Measurements from ENCODE around the gene KDM3A. TPM values are rescaled to one million over a fixed set of nuclear protein-coding genes. Genes with fewer than 3 reads are reported as not detected.

KDM3A gene, protein sequence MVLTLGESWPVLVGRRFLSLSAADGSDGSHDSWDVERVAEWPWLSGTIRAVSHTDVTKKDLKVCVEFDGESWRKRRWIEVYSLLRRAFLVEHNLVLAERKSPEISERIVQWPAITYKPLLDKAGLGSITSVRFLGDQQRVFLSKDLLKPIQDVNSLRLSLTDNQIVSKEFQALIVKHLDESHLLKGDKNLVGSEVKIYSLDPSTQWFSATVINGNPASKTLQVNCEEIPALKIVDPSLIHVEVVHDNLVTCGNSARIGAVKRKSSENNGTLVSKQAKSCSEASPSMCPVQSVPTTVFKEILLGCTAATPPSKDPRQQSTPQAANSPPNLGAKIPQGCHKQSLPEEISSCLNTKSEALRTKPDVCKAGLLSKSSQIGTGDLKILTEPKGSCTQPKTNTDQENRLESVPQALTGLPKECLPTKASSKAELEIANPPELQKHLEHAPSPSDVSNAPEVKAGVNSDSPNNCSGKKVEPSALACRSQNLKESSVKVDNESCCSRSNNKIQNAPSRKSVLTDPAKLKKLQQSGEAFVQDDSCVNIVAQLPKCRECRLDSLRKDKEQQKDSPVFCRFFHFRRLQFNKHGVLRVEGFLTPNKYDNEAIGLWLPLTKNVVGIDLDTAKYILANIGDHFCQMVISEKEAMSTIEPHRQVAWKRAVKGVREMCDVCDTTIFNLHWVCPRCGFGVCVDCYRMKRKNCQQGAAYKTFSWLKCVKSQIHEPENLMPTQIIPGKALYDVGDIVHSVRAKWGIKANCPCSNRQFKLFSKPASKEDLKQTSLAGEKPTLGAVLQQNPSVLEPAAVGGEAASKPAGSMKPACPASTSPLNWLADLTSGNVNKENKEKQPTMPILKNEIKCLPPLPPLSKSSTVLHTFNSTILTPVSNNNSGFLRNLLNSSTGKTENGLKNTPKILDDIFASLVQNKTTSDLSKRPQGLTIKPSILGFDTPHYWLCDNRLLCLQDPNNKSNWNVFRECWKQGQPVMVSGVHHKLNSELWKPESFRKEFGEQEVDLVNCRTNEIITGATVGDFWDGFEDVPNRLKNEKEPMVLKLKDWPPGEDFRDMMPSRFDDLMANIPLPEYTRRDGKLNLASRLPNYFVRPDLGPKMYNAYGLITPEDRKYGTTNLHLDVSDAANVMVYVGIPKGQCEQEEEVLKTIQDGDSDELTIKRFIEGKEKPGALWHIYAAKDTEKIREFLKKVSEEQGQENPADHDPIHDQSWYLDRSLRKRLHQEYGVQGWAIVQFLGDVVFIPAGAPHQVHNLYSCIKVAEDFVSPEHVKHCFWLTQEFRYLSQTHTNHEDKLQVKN (N-terminal part only)
- total RNA-seq, result 29.5 TPM
- long read RNA-seq, full-length matches to known transcripts, result 4 of 10 reads
- long read RNA-seq, partial matches to known transcripts, result 4 of 10 reads
- long read RNA-seq, other reads (novel, unspliced or antisense), result 2 of 10 reads

- ATAC-seq (peak; percentile 95), DNase-seq (ENCODE audit: missing footprints) (peak; percentile 100)
- intact Hi-C loops (cut with DNase I), result loop anchor here (2.0 to 5.0 kb wide), 5 partner anchors 46 to 219 kb away; partner anchors contain the start of genes CHMP3 and RNF103
Measured at GRCh38 chr2:86440631-86441391, at the start of gene KDM3A. KDM3A (plus strand) TSS chr2:86441371; CDS start chr2:86442048, 677 bp downstream.

GRCh38 chr2:86392873-86393518, 48.2 kb upstream of the KDM3A start:
- ATAC-seq, result peak; percentile 52
- intact Hi-C loops (cut with DNase I), result no loop called here
- no peak for DNase-seq (ENCODE audit: missing footprints)

DNA sequence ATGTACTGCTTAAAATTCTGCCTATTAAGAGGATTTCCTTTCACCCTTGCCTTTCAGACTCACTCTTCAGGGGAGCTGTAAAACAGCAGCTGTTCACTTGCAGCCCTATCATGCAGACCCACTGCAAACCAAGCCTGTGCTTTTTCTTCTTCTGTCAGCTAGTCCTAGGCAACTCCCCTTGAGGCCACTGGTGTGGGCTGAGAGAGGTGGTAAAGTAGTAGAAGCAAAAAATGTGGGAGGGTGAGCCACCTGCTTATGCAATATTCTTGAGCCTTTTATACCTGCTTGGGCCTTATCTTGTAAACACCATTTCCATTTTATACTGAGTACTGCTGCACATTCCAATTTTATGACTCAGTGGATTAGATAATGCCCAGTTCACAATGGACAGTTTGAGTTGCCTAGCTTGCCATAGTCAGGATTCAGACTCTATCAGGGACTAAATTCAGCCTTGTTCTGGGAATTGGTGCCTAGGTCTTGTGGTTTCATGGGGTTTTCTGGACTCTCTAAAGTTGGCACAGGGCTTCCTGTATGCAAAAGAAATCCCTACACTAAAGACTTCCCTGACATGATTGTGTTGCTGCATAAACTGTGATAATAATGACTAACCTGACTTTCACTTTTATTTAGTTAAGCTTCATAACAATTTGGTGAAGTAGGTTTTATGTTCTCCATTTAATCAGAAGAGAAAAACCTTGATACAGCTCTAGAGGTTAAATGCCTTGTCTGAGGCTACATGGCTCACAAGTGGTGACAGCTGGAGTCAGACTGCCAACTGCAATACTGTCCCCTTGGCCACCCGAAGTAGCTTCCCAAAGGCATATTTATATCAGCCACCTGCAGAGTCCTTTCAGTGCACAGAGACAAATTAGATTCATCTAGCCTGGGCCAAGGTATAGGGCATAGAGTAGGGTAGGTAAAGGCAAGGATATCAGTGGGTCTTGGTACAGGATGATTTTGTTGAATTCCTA, 47.4 kb upstream of the KDM3A start:
- intact Hi-C loops (cut with DNase I), result no loop called here
- DNase-seq (ENCODE audit: missing footprints) (no peak), ATAC-seq (peak; percentile 92)

DNA sequence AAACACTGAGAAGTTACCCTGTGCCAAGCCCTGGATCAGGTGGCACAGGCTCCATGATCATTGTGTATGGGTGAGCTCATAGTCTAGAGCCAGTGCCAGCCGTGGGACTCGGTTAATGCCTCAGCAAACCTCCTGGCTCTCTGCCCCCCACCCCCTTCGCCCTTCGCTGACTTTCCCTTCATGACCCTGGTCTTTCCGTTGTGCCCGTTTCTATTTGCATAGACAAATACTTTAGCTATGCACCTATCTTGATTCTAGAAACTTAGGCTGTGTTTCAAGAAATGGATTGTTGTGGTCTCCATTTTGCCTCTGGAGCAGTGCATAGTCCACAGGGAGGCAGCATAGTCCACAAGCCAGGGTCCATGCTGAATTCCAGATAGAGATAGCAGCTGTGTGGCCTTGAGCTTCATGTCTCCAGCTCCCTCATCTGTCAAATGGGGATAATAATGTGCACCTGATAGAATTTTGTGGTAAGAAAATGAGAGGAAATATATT, 44.8 kb upstream of the KDM3A start:
- intact Hi-C loops (cut with DNase I), result no loop called here
- ATAC-seq (no peak), DNase-seq (ENCODE audit: missing footprints) (no peak)

DNA sequence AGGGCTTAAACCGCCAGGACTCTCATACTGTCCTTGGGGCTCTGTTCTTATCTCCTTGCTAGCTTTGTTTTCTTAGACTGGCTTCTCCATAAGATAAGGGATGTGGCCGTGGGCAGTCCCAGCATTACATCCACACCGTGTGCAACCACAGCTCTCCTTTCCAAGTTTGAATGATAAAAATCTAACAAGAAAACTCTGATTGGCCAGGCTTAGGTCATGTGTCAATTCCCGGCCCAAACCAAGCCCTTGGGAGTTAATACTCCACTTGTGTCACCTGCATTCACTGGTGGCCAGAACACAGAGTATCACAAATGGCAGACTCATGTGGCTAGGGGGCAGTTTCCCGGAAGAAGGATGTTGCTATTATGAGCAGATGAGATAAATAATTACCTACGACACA, 43.2 kb upstream of the KDM3A start:
- intact Hi-C loops (cut with DNase I), result no loop called here
- DNase-seq (ENCODE audit: missing footprints) (no peak), ATAC-seq (no peak)

DNA sequence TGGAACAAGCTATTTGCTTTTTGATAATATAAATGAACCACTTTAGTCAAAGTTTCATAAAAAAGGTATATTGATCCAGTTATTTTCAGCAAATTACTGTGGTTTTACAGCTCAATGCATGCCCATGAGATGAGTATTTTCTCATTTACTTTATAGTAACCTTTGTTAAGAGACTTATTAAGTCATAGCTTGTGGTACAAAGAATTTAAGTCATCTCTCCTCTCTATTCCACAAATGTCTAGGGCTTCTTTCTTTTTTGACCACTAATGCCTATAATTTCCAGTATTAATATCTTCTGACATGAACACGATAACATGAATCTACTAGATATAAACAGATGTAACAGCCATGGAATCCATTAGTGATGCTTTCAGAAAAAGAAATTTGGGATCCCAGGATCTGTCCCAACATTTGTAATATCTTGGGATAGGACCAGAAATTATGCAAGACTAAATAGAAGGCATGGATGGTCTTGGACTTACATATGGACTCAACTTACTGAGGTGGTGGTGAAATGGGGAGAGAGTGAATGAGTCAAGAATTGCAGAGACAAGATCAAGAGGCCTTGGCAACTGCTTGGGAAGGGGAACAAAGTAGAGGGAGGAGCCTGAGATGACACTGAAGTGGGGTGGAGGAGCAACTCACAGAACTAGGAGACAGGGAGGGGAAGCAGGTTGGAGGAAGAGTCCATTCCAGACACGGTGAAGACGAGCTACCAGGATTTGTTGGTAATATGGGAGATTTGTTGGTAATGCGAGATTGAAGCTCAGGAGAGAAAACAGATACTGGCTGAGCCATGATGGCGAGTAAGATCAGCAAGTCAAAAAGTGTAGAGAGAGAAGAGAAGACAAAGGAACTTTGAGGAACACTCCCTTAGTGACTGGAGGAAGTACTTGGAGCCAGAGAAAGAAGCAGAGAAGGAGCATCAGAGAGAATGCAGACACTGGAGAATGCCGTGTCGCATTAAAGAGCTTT, 42.4 kb upstream of the KDM3A start:
- no peak for DNase-seq (ENCODE audit: missing footprints)

GRCh38 chr2:86400321-86400720, 40.9 kb upstream of the KDM3A start:
- intact Hi-C loops (cut with DNase I), result no loop called here
- ATAC-seq (no peak), DNase-seq (ENCODE audit: missing footprints) (no peak)

More for the DNA sequence above, 42.4 kb upstream of the KDM3A start:
- intact Hi-C loops (cut with DNase I), result no loop called here
- no peak for ATAC-seq

- intact Hi-C loops (cut with DNase I), result no loop called here
- no peak for ATAC-seq
Measured at GRCh38 chr2:86410581-86410980, 30.6 kb upstream of the KDM3A start.

GRCh38 chr2:86411396-86411795, 29.8 kb upstream of the KDM3A start:
- ATAC-seq (no peak), DNase-seq (ENCODE audit: missing footprints) (no peak)
- intact Hi-C loops (cut with DNase I), result no loop called here

More at GRCh38 chr2:86410581-86410980, 30.6 kb upstream of the KDM3A start:
- no peak for DNase-seq (ENCODE audit: missing footprints)

GRCh38 chr2:86412007-86412406, 29.2 kb upstream of the KDM3A start:
- intact Hi-C loops (cut with DNase I), result no loop called here
- ATAC-seq (no peak), DNase-seq (ENCODE audit: missing footprints) (no peak)

DNA sequence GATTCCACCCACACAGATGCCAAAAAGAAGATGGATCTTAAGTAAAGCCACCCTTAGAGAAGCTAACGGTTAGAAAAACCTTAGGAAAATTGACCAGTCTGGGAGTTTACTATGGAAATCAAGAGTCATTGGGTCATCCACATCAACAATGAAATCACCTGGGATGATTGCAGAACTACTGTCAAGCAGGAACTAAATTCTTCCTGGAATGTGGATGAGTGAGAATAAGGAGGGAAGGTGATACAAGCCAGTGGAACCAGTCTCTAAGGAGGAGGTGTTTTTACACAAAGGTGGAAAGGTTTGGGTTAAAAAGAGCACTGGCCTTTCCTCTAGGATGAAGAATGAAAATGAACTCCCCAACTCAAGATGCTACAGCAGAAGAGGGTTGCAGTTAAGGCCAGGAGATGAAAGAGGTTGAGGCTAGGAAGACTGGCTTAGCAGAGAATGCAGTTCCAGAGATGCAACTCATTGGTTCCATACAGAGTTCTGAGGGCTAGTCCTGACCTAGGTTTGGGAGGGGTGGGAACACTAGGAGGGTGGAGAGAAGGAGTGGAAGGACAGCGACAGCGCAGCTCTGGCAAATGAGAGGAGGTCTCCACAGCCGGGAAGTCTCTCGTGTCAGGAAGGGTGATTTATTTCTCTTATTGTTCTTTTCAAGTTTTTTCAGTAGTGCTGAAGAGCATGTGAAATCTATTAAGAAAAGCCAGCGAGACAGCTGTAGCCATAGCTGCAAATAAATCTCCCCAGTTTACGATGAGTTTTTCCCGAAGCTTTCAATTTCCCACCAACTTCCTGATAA, 27.7 kb upstream of the KDM3A start:
- intact Hi-C loops (cut with DNase I), result no loop called here
- ATAC-seq (no peak), DNase-seq (ENCODE audit: missing footprints) (no peak)

GRCh38 chr2:86414996-86415395, 26.2 kb upstream of the KDM3A start:
- DNase-seq (ENCODE audit: missing footprints), result no peak
- ATAC-seq, result no peak
- intact Hi-C loops (cut with DNase I), result no loop called here

DNA sequence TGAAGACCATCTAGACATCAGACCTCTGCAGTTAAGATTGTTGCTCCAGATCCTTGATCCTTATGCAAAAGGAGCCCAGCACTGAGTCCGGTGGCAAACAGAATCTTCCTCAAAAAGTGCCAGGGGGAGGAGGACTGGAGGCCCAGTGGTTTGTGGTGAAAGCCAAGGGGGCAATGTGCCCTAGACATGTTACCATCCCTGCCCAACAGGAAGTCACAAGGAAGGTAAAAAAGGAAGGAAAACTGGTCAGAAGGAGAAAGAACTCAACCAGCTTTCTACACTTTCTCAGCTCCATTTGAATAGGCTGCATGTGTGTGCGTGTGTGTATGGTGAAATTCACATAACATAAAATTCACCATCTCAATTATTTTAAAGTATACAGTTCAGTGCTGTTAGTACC, 25.0 kb upstream of the KDM3A start:
- no peak for ATAC-seq
- intact Hi-C loops (cut with DNase I), result no loop called here
- no peak for DNase-seq (ENCODE audit: missing footprints)

- intact Hi-C loops (cut with DNase I), result no loop called here
- no peak for ATAC-seq
- DNase-seq (ENCODE audit: missing footprints), result no peak
Measured at GRCh38 chr2:86417961-86418360, 23.2 kb upstream of the KDM3A start.

All from Right ventricle myocardium inferior (tissue), 1 donor.